ENCODE data around the gene ALDH1L1. TPM values are rescaled to one million over a fixed set of nuclear protein-coding genes. Genes with fewer than 3 reads are reported as not detected.

The ALDH1L1 gene
- total and polyA plus RNA-seq, 9 of the 15 experiments (the other 6 are each of a cell fraction or from before 2014, with no cell fraction given): 0.06 to 1.9 (median 0.57) TPM; not detected in 1

- TF ChIP-seq, protein P1, sequence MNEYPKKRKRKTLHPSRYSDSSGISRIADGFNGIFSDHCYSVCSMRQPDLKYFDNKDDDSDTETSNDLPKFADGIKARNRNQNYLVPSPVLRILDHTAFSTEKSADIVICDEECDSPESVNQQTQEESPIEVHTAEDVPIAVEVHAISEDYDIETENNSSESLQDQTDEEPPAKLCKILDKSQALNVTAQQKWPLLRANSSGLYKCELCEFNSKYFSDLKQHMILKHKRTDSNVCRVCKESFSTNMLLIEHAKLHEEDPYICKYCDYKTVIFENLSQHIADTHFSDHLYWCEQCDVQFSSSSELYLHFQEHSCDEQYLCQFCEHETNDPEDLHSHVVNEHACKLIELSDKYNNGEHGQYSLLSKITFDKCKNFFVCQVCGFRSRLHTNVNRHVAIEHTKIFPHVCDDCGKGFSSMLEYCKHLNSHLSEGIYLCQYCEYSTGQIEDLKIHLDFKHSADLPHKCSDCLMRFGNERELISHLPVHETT (CRISPR knock-in tag; conservative IDR thresholded peaks at IDR 0.05 in 1 of 2, IDR thresholded peaks at IDR 0.05 in 1 of 2): no peak
- TF ChIP-seq ZNF75A (CRISPR knock-in tag; IDR thresholded peaks at IDR 0.05): no peak
- TF ChIP-seq ZNF655 (CRISPR knock-in tag; IDR thresholded peaks at IDR 0.05): no peak
Measured at GRCh38 chr3:126121074-126121473, 59.3 kb downstream of the ALDH1L1 start (continued).

DNA sequence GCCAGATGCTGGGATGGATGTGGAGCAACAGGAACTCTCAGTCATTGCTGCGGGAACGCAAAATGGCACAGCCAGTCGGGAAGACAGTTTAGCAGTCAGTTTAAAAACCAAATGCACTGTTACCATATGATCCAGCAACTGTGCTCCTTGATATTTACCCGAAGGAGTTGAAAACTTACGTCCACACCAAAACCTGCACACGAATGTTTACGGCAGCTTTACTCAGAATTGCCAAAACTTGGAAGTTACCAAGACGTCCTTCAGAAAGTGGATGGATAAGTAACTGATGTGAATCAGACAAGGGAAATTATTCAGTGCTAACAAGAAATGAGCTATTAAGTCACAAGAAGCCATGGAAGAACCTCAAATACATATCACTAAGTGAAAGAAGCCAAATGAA lies 60.4 kb downstream of the ALDH1L1 start:
- H3K27me3 ChIP-seq (ENCODE audit: control insufficient read depth in 2 of 2, insufficient read depth in 2 of 2, low read length in 2 of 2): peaks cover 2 to 16% of the 10 kb centered on the region in 2 experiments; a peak in 3 of 5 replicates
- H3K79me2 ChIP-seq (ENCODE audit: control insufficient read depth, insufficient read depth, low read length): no peaks in the 10 kb centered on the region
- no peak overlapping the region for H3K9ac ChIP-seq (ENCODE audit: insufficient read depth in 1 of 2, low read depth in 2 of 2, low read length in 2 of 2)
- H3K27ac ChIP-seq (ENCODE audit: extremely low read depth, low read depth, low read length): no peak overlapping the region
- POLR2A ChIA-PET: no interaction called here
- ATAC-seq (no peak), FAIRE-seq (no peak), DNase-seq (ENCODE audit: extremely low read depth in 1 of 4, low spot score in 3 of 4) (no peak)
- 0% methylated on average over 8 of the region's 8 CpGs for WGBS (ENCODE audit: insufficient coverage, low coverage, missing lambda C conversion rate)
- intact Hi-C loops (cut with micrococcal nuclease) (no loop called here), in situ Hi-C loops (cut with MboI) (no loop called here)
- CTCF ChIA-PET (ENCODE audit: low intra/inter-chr PET ratio): no interaction called here
- no peak overlapping the region for H3K4me3 ChIP-seq
- no TSS peak for BruUV-seq (replicated peaks)
- no peaks in the 10 kb centered on the region for H3K9me1 ChIP-seq (ENCODE audit: control insufficient read depth, insufficient read depth, low read length)
- no peak for TF ChIP-seq DDX20 (tag; IDR thresholded peaks at IDR 0.05; ENCODE audit: low read depth)
- TF ChIP-seq POLR2AphosphoS2 (IDR thresholded peaks at IDR 0.05; ENCODE audit: low read length): no peak
- TF ChIP-seq, protein P2, sequence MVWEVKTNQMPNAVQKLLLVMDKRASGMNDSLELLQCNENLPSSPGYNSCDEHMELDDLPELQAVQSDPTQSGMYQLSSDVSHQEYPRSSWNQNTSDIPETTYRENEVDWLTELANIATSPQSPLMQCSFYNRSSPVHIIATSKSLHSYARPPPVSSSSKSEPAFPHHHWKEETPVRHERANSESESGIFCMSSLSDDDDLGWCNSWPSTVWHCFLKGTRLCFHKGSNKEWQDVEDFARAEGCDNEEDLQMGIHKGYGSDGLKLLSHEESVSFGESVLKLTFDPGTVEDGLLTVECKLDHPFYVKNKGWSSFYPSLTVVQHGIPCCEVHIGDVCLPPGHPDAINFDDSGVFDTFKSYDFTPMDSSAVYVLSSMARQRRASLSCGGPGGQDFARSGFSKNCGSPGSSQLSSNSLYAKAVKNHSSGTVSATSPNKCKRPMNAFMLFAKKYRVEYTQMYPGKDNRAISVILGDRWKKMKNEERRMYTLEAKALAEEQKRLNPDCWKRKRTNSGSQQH (CRISPR knock-in tag; IDR thresholded peaks at IDR 0.05): no peak
- TF ChIP-seq STAT6 (CRISPR knock-in tag; IDR thresholded peaks at IDR 0.05): no peak
- H3K36me3 ChIP-seq (ENCODE audit: control insufficient read depth, insufficient read depth, low read length): no peaks in the 10 kb centered on the region
- no peaks in the 10 kb centered on the region for H3K9me3 ChIP-seq (replicated peaks; ENCODE audit: control insufficient read depth, insufficient read depth, low read depth, low read length)
- H4K20me1 ChIP-seq (replicated peaks; ENCODE audit: control insufficient read depth, insufficient read depth, low read length): no peaks in the 10 kb centered on the region
- H2AFZ ChIP-seq (ENCODE audit: low read depth, low read length): no peak overlapping the region
- H3K4me1 ChIP-seq (replicated peaks in 1 of 2; ENCODE audit: control insufficient read depth in 2 of 2, insufficient read depth in 2 of 2, low read length in 2 of 2): no peaks in the 10 kb centered on the region
- no peak overlapping the region for H3K4me2 ChIP-seq (ENCODE audit: insufficient read depth, low read length)
